ENCODE results near the gene PEX12. TPM values are rescaled to one million over a fixed set of nuclear protein-coding genes. Genes with fewer than 3 reads are reported as not detected.

PEX12 gene
- total RNA-seq, 2 experiments from 2014 or later = 6.8 to 9.5 TPM

DNA sequence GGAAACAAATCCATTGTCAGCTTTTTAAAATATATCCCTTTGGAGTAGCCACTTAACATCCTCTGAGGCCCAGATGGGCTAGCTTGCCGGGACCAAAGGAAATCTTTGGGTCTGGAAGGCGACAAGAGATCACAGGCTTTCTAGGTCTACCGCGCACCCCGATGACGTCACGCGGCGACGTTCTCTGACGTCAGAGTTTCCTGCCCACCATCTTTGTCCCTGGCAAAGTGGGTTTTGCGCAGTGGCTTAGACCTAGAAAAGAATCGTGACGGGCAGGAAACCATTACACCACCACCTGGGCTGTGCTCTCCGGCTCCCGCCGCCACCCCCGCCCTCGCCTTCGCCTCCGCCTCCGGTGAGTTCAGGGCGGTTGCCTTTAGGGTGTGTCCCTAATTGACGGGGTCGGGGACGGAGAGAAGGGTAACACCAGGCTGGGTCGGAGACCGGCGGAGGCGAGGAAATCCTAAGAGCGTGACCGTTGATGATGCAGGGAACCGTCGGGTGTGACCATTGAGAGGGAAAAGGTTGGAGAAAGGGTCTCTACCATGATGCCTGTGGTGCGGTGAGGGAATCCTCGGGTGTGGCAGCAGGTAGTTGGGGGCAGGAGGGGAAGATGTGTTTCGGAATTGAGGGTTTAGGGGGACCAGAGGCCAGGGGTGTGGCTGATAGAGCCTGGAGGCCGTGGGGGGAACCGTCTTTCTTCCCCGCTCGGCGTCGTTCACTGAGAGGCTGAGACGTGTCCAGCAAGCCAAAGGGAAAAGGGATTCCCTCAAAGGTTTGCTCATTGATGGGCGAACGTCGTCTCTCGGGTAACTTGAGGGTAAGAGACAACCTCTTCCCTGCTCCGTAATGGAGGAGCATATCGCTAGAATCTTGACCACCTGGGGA is 8.9 kb upstream of the PEX12 start, which contains the start of gene AP2B1:
AP2B1 (plus strand) TSS at position 249 of the 888 bp plus-strand sequence. CDS start 6,709 bp downstream, outside the sequence.
- peak; percentile 96 for DNase-seq (ENCODE audit: low spot score)
- H2AFZ ChIP-seq (ENCODE audit: low read length) = peak within 1 kb of the TSS; percentile 97
- TSS peak; percentile 72 for BruUV-seq (replicated peaks)
- no peaks in the 10 kb centered on the region for H3K9me2 ChIP-seq (ENCODE audit: insufficient read depth, low read length)
- intact Hi-C loops (cut with micrococcal nuclease; ENCODE audit: unreplicated experiment) = loop anchor here (1.0 to 5.0 kb wide), 2 partner anchors 9 to 220 kb away; partner anchors contain the start of genes PEX12 and TAF15
- peaks cover 24% of the 10 kb centered on the region for H3K4me1 ChIP-seq (ENCODE audit: insufficient read depth, low read length, poor library complexity, severe bottlenecking)
- CTCF ChIA-PET (ENCODE audit: unreplicated experiment) = interaction anchor here (0.6 to 1.3 kb wide), 2 partner anchors 9 to 10 kb away, joined by 3 to 5 read pairs; partner anchors contain the start of gene PEX12
- H4K20me1 ChIP-seq (ENCODE audit: insufficient read depth, low read length) = no peaks in the 10 kb centered on the region
- peak within 1 kb of the TSS; percentile 84 for H3K4me2 ChIP-seq (ENCODE audit: low read length)
- no peaks in the 10 kb centered on the region for H3K9me3 ChIP-seq (ENCODE audit: low read length)
- POLR2A ChIA-PET = interaction anchor here (0.6 to 6.7 kb wide), 6 partner anchors 8 to 259 kb away, joined by 3 to 53 read pairs (median 6); partner anchors contain the start of genes PEX12 and TAF15
- H3K27ac ChIP-seq (ENCODE audit: low read depth, low read length, poor library complexity, severe bottlenecking) = peak within 1 kb of the TSS; percentile 75
- H3K79me2 ChIP-seq (ENCODE audit: insufficient read depth, low read depth, low read length) = peaks cover 41% of the 10 kb centered on the region
- H3K36me3 ChIP-seq (ENCODE audit: insufficient read depth, low read length) = no peaks in the 10 kb centered on the region
- peak within 1 kb of the TSS; percentile 84 for H3K4me3 ChIP-seq (ENCODE audit: low read depth, low read length, poor library complexity, severe bottlenecking)
- TF ChIP-seq EZH2phosphoT487 (IDR thresholded peaks at IDR 0.05; ENCODE audit: borderline replicate concordance, low read depth, low read length) = no peak
- TF ChIP-seq, protein P1, sequence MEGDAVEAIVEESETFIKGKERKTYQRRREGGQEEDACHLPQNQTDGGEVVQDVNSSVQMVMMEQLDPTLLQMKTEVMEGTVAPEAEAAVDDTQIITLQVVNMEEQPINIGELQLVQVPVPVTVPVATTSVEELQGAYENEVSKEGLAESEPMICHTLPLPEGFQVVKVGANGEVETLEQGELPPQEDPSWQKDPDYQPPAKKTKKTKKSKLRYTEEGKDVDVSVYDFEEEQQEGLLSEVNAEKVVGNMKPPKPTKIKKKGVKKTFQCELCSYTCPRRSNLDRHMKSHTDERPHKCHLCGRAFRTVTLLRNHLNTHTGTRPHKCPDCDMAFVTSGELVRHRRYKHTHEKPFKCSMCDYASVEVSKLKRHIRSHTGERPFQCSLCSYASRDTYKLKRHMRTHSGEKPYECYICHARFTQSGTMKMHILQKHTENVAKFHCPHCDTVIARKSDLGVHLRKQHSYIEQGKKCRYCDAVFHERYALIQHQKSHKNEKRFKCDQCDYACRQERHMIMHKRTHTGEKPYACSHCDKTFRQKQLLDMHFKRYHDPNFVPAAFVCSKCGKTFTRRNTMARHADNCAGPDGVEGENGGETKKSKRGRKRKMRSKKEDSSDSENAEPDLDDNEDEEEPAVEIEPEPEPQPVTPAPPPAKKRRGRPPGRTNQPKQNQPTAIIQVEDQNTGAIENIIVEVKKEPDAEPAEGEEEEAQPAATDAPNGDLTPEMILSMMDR (conservative IDR thresholded peaks at IDR 0.05; ENCODE audit: low read length) = no peak

DNA sequence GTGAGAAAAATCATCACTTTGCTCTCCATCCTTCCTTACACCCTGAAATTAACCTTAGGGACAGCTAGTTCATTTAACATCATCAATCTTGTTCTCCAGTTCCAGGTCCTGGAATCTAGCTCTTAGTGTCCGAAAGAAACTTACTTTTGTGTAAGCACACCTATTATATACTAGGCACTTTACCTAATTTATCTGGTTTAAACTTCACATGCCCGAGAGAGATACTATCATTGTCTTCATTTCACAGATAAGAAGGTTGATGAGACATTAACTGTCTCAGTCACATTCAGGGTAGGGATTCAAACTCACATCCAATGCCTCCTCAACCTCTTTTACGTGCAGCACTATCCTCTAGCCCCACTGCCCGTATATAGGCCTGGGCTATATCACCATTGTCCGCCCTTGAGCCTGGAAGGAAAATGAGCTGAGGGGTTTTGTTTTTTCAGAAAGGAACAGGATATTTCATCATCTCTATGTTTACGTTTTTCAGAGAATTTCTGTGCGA is 8.2 kb upstream of the PEX12 start:
- no peaks in the 10 kb centered on the region for H3K36me3 ChIP-seq (ENCODE audit: insufficient read depth, low read length)
- H3K79me2 ChIP-seq (ENCODE audit: insufficient read depth, low read depth, low read length) = peaks cover 35% of the 10 kb centered on the region
- no peaks in the 10 kb centered on the region for H4K20me1 ChIP-seq (ENCODE audit: insufficient read depth, low read length)
- H3K9me3 ChIP-seq (ENCODE audit: low read length) = no peaks in the 10 kb centered on the region
- peak overlapping the region; percentile 84 for H3K4me2 ChIP-seq (ENCODE audit: low read length)
- H3K27ac ChIP-seq (ENCODE audit: low read depth, low read length, poor library complexity, severe bottlenecking) = peak overlapping the region; percentile 75
- intact Hi-C loops (cut with micrococcal nuclease; ENCODE audit: unreplicated experiment) = loop anchor here (1.0 to 5.0 kb wide), 2 partner anchors 8 to 221 kb away; partner anchors contain the start of genes PEX12 and TAF15
- ChIA-PET CTCF (ENCODE audit: unreplicated experiment) (interaction anchor here (0.6 to 1.3 kb wide), 2 partner anchors 8 to 10 kb away, joined by 3 to 5 read pairs; partner anchors contain the start of gene PEX12), POLR2A (interaction anchor here (1.0 to 6.7 kb wide), 4 partner anchors 8 to 222 kb away, joined by 3 to 53 read pairs (median 14); partner anchors contain the start of genes PEX12 and TAF15)
- DNase-seq (ENCODE audit: low spot score) = no peak
- H3K9me2 ChIP-seq (ENCODE audit: insufficient read depth, low read length) = no peaks in the 10 kb centered on the region
- TSS peak; percentile 100 for BruUV-seq (replicated peaks)
- peaks cover 24% of the 10 kb centered on the region for H3K4me1 ChIP-seq (ENCODE audit: insufficient read depth, low read length, poor library complexity, severe bottlenecking)
- H2AFZ ChIP-seq (ENCODE audit: low read length) = peak overlapping the region; percentile 97
- TF ChIP-seq, protein P1 (conservative IDR thresholded peaks at IDR 0.05; ENCODE audit: low read length) = no peak
- no peak for TF ChIP-seq EZH2phosphoT487 (IDR thresholded peaks at IDR 0.05; ENCODE audit: borderline replicate concordance, low read depth, low read length)
- peak overlapping the region; percentile 84 for H3K4me3 ChIP-seq (ENCODE audit: low read depth, low read length, poor library complexity, severe bottlenecking)
